IMR-90 (cell line): Measurements from ENCODE around the gene METTL8. TPM values are rescaled to one million over a fixed set of nuclear protein-coding genes. Genes with fewer than 3 reads are reported as not detected.

ENCODE experiments used
- ATAC-seq: fragments of 200-7000 bp; cut with Tn5 transposase; 2 replicates; pipeline ENCODE4 v1.9.1; 2020; ENCODE audit warnings: low read depth, mild to moderate bottlenecking, moderate library complexity
- BruUV-seq: library from RNA; stranded (reverse); fragments of 400-500 nt; replicated peaks from 2 replicates; lab custom pipeline; 2021; lab: Mats Ljungman, UMichigan
- CTCF ChIA-PET: fragments of 300-600 bp; formaldehyde crosslinking; extraction: SDS; loops from one replicate; lab custom pipeline; 2021; ENCODE audit warnings: antibody characterized with exemption; lab: Yijun Ruan, JAX
- POLR2A ChIA-PET: fragments of 300-600 bp; sonication (Branson Sonifier 250); formaldehyde crosslinking; loops from one replicate; lab custom pipeline; 2022; ENCODE audit warnings: antibody characterized with exemption; ENCODE audit not compliant: unreplicated experiment; lab: Charles Lee
- DNase-seq: peaks from one replicate; pipeline ENCODE4 v3.0.0; 2013
- H2AFZ ChIP-seq: replicated peaks from 2 replicates; pipeline ENCODE3; 2013; ENCODE audit warnings: low read length, mild to moderate bottlenecking; ENCODE audit not compliant: poor library complexity
- H2AK5ac ChIP-seq: 2 replicates; pipeline ENCODE4 v1.6.1; 2013; ENCODE audit warnings: low read depth, low read length, inconsistent platforms
- H2AK9ac ChIP-seq: replicated peaks from 2 replicates; pipeline ENCODE3; 2013; ENCODE audit warnings: mild to moderate bottlenecking, low read depth, low read length, moderate library complexity; ENCODE audit not compliant: poor library complexity
- H2BK120ac ChIP-seq: 2 replicates; pipeline ENCODE4 v1.6.1; 2013; ENCODE audit warnings: low read depth, low read length, inconsistent platforms
- H2BK15ac ChIP-seq: 3 replicates; pipeline ENCODE4 v1.6.1; 2013; ENCODE audit warnings: low read depth, low read length, inconsistent platforms
- H2BK20ac ChIP-seq: 2 replicates; pipeline ENCODE4 v1.6.1; 2013; ENCODE audit warnings: low read depth, mild to moderate bottlenecking, inconsistent platforms, low read length, moderate library complexity
- H2BK5ac ChIP-seq: 2 replicates; pipeline ENCODE4 v1.6.1; 2013; ENCODE audit warnings: mild to moderate bottlenecking, low read depth, low read length, inconsistent platforms; ENCODE audit not compliant: poor library complexity, severe bottlenecking
- H3K14ac ChIP-seq: replicated peaks from 2 replicates; pipeline ENCODE4 v1.6.1; 2013; ENCODE audit warnings: low read depth, low read length, inconsistent platforms
- H3K18ac ChIP-seq: 2 replicates; pipeline ENCODE4 v1.6.1; 2013; ENCODE audit warnings: low read depth, low read length, control low read depth
- H3K23ac ChIP-seq: 2 replicates; pipeline ENCODE4 v1.6.1; 2013; ENCODE audit warnings: low read depth, low read length, inconsistent platforms
- H3K27ac ChIP-seq: 2 replicates; pipeline ENCODE4 v1.5.1; 2013; ENCODE audit warnings: mild to moderate bottlenecking, control low read depth, low read length; ENCODE audit not compliant: insufficient read depth
- H3K27me3 ChIP-seq: 2 replicates; pipeline ENCODE4 v1.6.1; 2013; ENCODE audit warnings: low read length; ENCODE audit not compliant: control insufficient read depth, insufficient read depth
- H3K36me3 ChIP-seq: 2 replicates; pipeline ENCODE4 v1.6.1; 2013; ENCODE audit warnings: low read length, mixed read lengths; ENCODE audit not compliant: control insufficient read depth, insufficient read depth
- H3K4ac ChIP-seq: 2 replicates; pipeline ENCODE4 v1.6.1; 2013; ENCODE audit warnings: low read depth, low read length, inconsistent platforms
- H3K4me1 ChIP-seq: 2 replicates; pipeline ENCODE4 v1.6.1; 2013; ENCODE audit warnings: low read length, mixed read lengths; ENCODE audit not compliant: control insufficient read depth, insufficient read depth
- H3K4me2 ChIP-seq: 2 replicates; pipeline ENCODE4 v1.6.1; 2013; ENCODE audit warnings: low read depth, mild to moderate bottlenecking, control low read depth, low read length, moderate library complexity
- H3K4me3 ChIP-seq: 2 replicates; pipeline ENCODE4 v1.5.1; 2013; ENCODE audit warnings: low read depth, mild to moderate bottlenecking, control low read depth, low read length, moderate library complexity; ENCODE audit not compliant: insufficient read depth
- H3K56ac ChIP-seq: 2 replicates; pipeline ENCODE4 v1.6.1; 2013; ENCODE audit warnings: low read length, inconsistent platforms; ENCODE audit not compliant: insufficient read depth; ENCODE audit errors: extremely low read depth
- H3K79me1 ChIP-seq, 2 experiments: 2 replicates each; pipeline ENCODE4 v1.6.1; 2013; ENCODE audit warnings: low read length in 2 of 2, inconsistent platforms in 1 of 2, low read depth in 1 of 2
- H3K9ac ChIP-seq: 2 replicates; pipeline ENCODE4 v1.6.1; 2013; ENCODE audit warnings: low read depth, low read length, control low read depth
- H3K9me1 ChIP-seq: 2 replicates; pipeline ENCODE4 v1.6.1; 2013; ENCODE audit warnings: low read length, inconsistent platforms; ENCODE audit not compliant: insufficient read depth
- H3K9me3 ChIP-seq: 2 replicates; pipeline ENCODE4 v1.6.1; 2013; ENCODE audit warnings: low read length; ENCODE audit not compliant: control insufficient read depth, insufficient read depth
- H4K20me1 ChIP-seq: 2 replicates; pipeline ENCODE4 v1.6.1; 2013; ENCODE audit warnings: low read length, inconsistent platforms; ENCODE audit not compliant: insufficient read depth
- H4K5ac ChIP-seq: 2 replicates; pipeline ENCODE4 v1.6.1; 2013; ENCODE audit warnings: mild to moderate bottlenecking, low read depth, low read length, control low read depth
- H4K8ac ChIP-seq, 2 experiments: 2 replicates each; pipeline ENCODE4 v1.6.1; 2013; ENCODE audit warnings: low read depth in 2 of 2, low read length in 2 of 2, control low read depth in 1 of 2, inconsistent platforms in 1 of 2
- H4K91ac ChIP-seq: 2 replicates; pipeline ENCODE4 v1.6.1; 2013; ENCODE audit warnings: low read depth, low read length, inconsistent platforms; ENCODE audit not compliant: insufficient read depth
- BHLHE40 ChIP-seq: fragments of 150-350 bp; IDR thresholded peaks from 2 replicates; pipeline ENCODE4 v1.6.1; 2016; ENCODE audit warnings: mild to moderate bottlenecking, low read depth, low read length
- CEBPB ChIP-seq: IDR thresholded peaks from 2 replicates; pipeline ENCODE4 v1.6.1; 2012; ENCODE audit warnings: low read depth, low read length, improper control_type of control experiment
- CHD1 ChIP-seq: IDR thresholded peaks from 2 replicates; pipeline ENCODE4 v1.6.1; 2012; ENCODE audit warnings: low read depth, low read length, improper control_type of control experiment
- CTCF ChIP-seq: conservative IDR thresholded peaks from 2 replicates; pipeline ENCODE4 v1.5.1; 2012; ENCODE audit warnings: mild to moderate bottlenecking, low read depth, low read length, improper control_type of control experiment
- ELK1 ChIP-seq: fragments of 150-350 bp; IDR thresholded peaks from 2 replicates; pipeline ENCODE4 v1.6.1; 2016; ENCODE audit warnings: low read depth, mild to moderate bottlenecking, low read length, moderate library complexity, borderline replicate concordance
- MAFK ChIP-seq: IDR thresholded peaks from 2 replicates; pipeline ENCODE4 v1.6.1; 2012; ENCODE audit warnings: low read depth, low read length, improper control_type of control experiment
- MAZ ChIP-seq: IDR thresholded peaks from 2 replicates; pipeline ENCODE4 v1.6.1; 2012; ENCODE audit warnings: low read depth, mild to moderate bottlenecking, low read length, improper control_type of control experiment, moderate library complexity, borderline replicate concordance
- MXI1 ChIP-seq: IDR thresholded peaks from 2 replicates; pipeline ENCODE4 v1.6.1; 2012; ENCODE audit warnings: low read depth, mild to moderate bottlenecking, low read length, moderate library complexity, borderline replicate concordance
- NFE2L2 ChIP-seq: fragments of 150-350 bp; IDR thresholded peaks from 2 replicates; pipeline ENCODE4 v1.6.1; 2016; ENCODE audit warnings: low read depth, mild to moderate bottlenecking, low read length
- POLR2A ChIP-seq: IDR thresholded peaks from 2 replicates; pipeline ENCODE4 v1.6.1; 2012; ENCODE audit warnings: mild to moderate bottlenecking, low read depth, low read length
- RAD21 ChIP-seq: IDR thresholded peaks from 2 replicates; pipeline ENCODE4 v1.6.1; 2012; ENCODE audit warnings: low read length, improper control_type of control experiment
- RCOR1 ChIP-seq: IDR thresholded peaks from 2 replicates; pipeline ENCODE4 v1.6.1; 2012; ENCODE audit warnings: mild to moderate bottlenecking, low read length, improper control_type of control experiment; ENCODE audit not compliant: insufficient replicate concordance
- RFX5 ChIP-seq: IDR thresholded peaks from 2 replicates; pipeline ENCODE4 v1.8.0; 2012; ENCODE audit warnings: low read depth, mild to moderate bottlenecking, low read length, moderate library complexity
- SMC3 ChIP-seq: fragments of 150-350 bp; IDR thresholded peaks from 2 replicates; pipeline ENCODE4 v1.6.1; 2016; ENCODE audit warnings: low read depth, mild to moderate bottlenecking, antibody characterized with exemption, low read length, moderate library complexity
- dilution Hi-C: fragments of 300-500 bp; cut with HindIII; formaldehyde crosslinking; loops from one replicate; pipeline ENCODE4 v1.14.3; 2018; ENCODE audit warnings: low sequenced_read_pairs; ENCODE audit not compliant: unreplicated experiment
- in situ Hi-C: fragments of 300-500 bp; cut with MboI; formaldehyde crosslinking; loops from 3 replicates; pipeline ENCODE4 v1.14.3; 2019; ENCODE audit warnings: low sequenced_read_pairs, inconsistent platforms, mixed read lengths
- intact Hi-C: fragments of 100-400 bp; cut with micrococcal nuclease; formaldehyde crosslinking; loops from 2 replicates; pipeline ENCODE4 v1.10.0; 2022
- polyA plus RNA-seq, 3 experiments: library from polyadenylated mRNA; depleted of rRNA; stranded (reverse); fragments of >200 nt; gene quantifications; 2 replicates each; pipeline ENCODE4 v1.2.3, GENCODE V29; 2012; ENCODE audit warnings: low replicate concordance in 1 of 3
- total RNA-seq: library from RNA; depleted of rRNA; stranded (reverse); fragments of >200 nt; gene quantifications from 2 replicates; pipeline ENCODE4 v1.2.3, GENCODE V29; 2012
- TF ChIP-seq, protein P1 (sequence below): fragments of 150-350 bp; IDR thresholded peaks from 2 replicates; pipeline ENCODE4 v1.6.1; 2017; ENCODE audit warnings: mild to moderate bottlenecking, antibody characterized with exemption, low read length, low read depth

Gene METTL8
- total and polyA plus RNA-seq, 2 of the 4 experiments (the other 2 are of a cell fraction), result 6.9 to 10.6 TPM

- Histone ChIP-seq H3K9me3 (no peaks in the 10 kb centered on the region), H4K20me1 (no peaks in the 10 kb centered on the region), H3K79me1 (0 out of 4 replicates have a peak, but pooled peaks cover 0 to 4% of the 10 kb centered on the region in 2 experiments), H2BK120ac (no peak overlapping the region), H3K4me3 (no peak overlapping the region), H3K9me1 (no peaks in the 10 kb centered on the region), H3K4me2 (no peak overlapping the region), H3K9ac (no peak overlapping the region), H2BK5ac (no peak overlapping the region), H4K5ac (no peak overlapping the region), H3K4me1 (no peaks in the 10 kb centered on the region), H3K36me3 (peaks cover 8% of the 10 kb centered on the region), H3K23ac (no peak overlapping the region), H2AK5ac (no peak overlapping the region), H2AFZ (no peak overlapping the region), H2BK20ac (no peak overlapping the region), H3K56ac (no peak overlapping the region), H2BK15ac (no peak overlapping the region), H3K27ac (no peak overlapping the region), H4K91ac (no peak overlapping the region), H3K18ac (no peak overlapping the region), H3K27me3 (no peaks in the 10 kb centered on the region), H2AK9ac (no peak overlapping the region), H3K14ac (no peak overlapping the region), H4K8ac (no peak overlapping the region), H3K4ac (no peak overlapping the region)
- DNase-seq (no peak), ATAC-seq (no peak)
- TF ChIP-seq NFE2L2, result no peak
- no peak for TF ChIP-seq MAZ
- TF ChIP-seq, protein P1, sequence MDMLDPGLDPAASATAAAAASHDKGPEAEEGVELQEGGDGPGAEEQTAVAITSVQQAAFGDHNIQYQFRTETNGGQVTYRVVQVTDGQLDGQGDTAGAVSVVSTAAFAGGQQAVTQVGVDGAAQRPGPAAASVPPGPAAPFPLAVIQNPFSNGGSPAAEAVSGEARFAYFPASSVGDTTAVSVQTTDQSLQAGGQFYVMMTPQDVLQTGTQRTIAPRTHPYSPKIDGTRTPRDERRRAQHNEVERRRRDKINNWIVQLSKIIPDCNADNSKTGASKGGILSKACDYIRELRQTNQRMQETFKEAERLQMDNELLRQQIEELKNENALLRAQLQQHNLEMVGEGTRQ, result no peak
- TF ChIP-seq RCOR1, result no peak
- no peak for TF ChIP-seq MAFK
- no peak for TF ChIP-seq POLR2A
- TF ChIP-seq SMC3, result no peak
- TF ChIP-seq RAD21, result no peak
- TF ChIP-seq RFX5, result no peak
- TF ChIP-seq CTCF, result no peak
- no peak for TF ChIP-seq MXI1
- TF ChIP-seq ELK1, result no peak
- TF ChIP-seq BHLHE40, result no peak
- TF ChIP-seq CHD1, result no peak
- TF ChIP-seq CEBPB, result no peak
- POLR2A ChIA-PET, result no interaction called here
- intact Hi-C loops (no loop called here), in situ Hi-C loops (no loop called here), dilution Hi-C loops (no loop called here)
- no TSS peak for BruUV-seq
- CTCF ChIA-PET, result interaction anchor here (0.6 kb wide), 1 partner anchor 11 kb away, joined by 4 read pairs; no protein-coding TSS in a partner anchor
These were observed 25.7 kb upstream of the METTL8 start for GRCh38 chr2:171459498-171459897.
